Left hindlimb (tissue), 1 donor: ENCODE data around the gene ADARB1.

ENCODE experiments used
- DNase-seq: peaks from one replicate; pipeline ENCODE4 v3.0.0-alpha.2; 2018

The ADARB1 gene

DNA sequence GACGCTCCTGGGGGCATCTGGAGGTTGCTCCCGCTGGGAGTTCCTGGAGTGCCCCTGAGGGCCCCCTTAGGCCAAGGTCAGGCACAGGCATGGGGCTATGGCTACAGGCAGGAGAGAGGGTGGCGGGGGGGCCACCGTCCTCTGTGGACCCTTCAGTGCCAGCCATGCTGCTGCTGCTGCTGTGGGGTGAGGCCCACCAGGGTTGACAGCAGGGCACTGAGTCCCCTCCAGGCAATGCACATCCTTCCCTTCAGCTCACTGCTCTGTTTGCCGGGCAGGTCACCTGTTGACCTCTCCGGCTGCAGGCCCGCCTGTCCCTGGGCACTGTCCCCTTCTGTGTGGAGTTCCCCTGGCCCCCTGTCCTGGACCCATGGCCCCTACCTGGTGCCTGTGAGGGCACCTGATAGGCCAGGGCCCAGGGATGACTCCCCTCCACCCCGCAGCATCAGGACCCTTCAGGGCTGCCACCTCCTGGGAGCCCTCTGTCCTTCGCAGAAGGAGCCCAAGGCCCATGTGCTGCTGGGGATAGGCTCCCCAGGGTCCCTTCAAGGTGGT is 34.1 kb upstream of the ADARB1 start:
- DNase-seq: peak; percentile 29

DNA sequence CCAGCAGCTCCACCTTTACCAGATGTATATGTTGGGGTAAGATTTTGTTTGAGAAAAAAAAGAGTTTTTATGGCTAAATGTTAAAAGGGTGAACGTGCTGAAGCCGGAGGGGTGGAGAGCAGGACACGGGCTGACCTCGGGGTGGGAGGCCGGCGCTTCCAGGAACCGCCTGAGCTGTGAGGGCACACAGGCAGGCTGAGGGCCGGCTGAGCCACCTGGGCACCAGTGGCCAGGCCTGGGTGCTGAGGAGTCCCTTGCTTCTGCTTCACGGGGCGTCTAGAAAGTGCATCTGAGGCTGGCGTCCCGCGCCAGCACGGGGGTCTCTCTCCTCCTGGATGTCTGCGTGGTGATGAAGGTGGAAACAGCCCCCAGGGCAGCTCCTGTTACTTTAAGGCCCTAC is 33.6 kb upstream of the ADARB1 start:
- DNase-seq: peak; percentile 35

DNA sequence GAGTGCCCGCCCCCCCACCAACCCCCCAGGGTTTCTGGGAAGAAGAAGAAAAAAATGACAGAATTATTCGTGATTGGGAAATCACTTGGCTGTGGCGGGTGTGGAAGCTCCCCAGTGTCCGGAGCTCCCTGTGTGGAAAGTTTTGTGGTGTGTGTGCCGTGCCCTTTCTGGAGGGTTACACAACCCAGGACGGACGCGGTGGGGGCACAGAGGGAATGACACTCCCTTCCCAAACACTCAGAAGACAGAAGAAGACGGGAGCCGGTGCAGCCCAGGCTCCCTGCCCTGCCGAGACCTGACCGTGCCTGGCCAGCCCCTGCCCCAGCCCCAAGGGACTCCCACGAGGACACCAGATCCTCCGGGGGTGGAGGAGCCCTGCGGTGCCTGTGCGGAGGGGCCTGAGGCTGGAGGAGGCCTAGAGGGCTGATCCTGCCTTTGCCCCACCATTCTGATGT is 33.0 kb upstream of the ADARB1 start:
- DNase-seq: peak; percentile 53

DNA sequence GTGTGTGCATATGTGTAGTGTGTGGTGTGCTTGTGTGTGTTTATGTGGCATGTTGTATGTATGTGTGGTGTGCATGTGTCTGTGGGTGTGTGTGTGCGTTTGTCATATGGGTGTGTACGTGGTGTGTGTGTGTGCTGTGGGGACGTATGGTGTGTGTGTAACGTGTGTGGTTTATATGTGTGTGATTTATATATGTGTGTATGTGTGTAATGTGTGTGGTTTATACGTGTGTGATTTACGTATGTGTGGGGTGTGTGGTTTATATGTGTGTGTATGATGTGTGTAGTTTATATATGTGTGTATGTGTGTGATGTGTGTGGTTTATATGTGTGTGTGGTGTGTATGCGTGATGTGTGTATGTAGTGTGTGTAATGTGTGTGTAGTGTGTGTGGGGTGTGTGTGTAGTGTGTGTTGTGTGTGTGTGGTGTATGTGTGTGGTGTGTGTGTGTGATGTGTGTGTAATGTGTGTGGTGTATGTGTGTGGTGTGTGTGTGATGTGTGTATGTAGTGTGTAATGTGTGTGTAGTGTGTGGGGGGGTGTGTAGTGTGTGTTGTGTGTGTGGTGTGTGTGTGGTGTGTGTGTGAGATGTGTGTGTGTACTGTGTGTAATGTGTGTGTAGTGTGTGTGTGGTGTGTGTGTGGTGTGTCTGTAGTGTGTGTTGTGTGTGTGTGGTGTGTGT is 32.3 kb upstream of the ADARB1 start:
- no peak for DNase-seq

DNA sequence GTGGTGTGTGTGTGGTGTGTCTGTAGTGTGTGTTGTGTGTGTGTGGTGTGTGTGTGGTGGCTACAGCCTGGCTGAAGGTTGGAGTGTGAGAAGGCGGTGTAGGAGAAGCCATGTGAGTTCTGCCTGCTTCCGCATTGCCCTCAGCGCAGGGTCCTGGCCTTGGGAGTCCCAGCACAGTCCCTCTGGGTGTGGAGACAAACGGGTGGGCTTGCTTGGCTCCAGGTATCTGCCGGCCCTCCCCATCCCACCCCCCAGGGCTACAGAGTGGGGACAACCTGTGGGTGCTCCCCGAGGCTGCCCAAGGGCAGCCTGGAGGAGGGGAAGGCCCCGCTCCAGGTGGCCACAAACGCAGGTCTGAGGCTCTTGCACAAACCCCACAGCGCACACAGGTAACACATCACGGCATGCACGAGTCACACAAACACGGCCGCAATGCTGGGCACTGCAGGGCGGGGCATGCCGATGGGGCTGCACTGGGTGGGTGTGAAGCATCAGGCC is 31.7 kb upstream of the ADARB1 start:
- no peak for DNase-seq

DNA sequence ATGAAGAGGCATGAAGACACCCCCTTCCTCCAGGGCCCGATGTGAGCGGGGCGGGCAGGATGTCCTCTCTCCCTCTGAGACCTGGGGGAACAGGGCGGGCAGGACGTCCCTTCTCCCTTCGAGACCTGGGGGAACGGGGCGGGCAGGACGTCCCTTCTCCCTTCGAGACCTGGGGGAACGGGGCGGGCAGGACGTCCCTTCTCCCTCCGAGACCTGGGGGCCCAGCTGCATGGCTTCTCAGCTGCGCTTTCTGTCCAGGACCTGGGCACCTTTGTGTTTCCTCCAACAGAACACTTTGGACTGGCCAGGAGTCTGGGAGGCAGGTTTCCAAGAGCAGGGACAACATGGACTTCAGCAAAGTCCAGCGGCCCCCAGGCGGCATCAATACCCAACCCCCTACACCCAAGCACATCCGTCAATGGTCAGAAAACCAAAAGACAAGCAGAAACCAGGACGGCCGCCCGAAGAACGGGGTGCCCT is 30.8 kb upstream of the ADARB1 start:
- DNase-seq: no peak

DNA sequence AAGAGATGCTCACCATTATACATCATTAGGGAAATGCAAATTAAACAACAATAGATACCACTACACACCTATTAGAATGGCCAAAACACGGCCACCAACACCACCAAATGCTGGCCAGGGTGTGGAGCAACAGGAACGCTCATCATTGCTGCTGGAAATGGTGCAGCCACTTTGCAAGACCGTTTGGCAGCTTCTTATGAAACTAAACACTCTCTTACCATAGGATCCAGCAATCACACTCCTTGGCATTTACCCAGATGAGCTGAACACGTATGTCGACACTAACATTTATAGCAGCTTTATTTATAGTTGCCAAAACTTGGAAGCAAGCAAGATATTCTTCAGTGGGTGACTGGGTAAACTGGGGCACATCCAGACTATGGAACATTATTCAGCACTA is 28.9 kb upstream of the ADARB1 start:
- DNase-seq: no peak

DNA sequence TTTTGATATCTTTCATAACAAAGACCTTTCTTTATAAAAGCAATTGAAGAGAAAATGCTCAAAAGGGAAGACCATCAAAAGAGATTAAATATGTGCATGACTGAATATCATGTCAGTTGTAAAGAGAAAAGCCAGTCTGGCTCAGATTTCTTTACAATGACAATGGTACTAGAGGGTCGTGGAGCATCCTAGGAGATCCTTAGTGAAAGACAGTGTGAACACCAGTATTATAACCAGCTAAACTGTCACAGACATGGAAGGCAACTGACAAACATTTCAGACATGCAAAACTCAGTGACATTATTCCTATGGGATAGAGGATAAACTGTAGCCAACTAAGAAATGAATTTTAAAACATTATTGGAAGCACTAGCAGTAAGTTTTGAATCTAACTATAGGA is 27.1 kb upstream of the ADARB1 start:
- DNase-seq: no peak

DNA sequence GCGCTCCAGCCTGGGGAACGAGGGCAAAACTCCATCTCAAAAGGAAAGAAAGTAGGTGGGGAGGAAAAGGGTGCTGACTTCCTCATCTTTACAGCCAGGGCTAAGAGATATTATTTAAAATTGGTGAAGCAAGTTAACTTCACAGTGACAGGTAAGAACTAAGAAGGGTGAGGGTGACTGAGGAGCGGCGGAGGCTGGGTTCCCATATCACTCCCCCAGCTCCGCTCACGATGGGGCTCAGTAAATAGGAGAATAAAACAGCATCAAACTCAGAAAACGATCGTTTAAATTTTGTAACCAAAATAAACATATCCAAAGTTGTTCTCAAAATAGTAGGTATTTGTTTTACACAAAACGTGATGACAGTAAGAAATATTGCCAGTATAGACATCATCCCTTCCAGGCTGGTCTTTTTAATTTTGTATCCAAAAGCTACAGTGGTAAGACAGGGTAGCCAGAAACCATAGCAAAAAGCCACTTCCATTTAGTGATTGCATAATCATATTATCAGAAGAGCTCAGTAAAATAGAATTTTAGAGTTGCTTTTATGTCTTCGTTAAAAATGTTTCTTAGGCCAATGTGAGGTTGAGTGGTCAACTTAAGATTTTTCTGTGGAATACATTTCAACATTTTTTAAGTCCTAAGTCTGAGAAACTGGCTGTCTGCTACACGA is 26.2 kb upstream of the ADARB1 start:
- DNase-seq: no peak

DNA sequence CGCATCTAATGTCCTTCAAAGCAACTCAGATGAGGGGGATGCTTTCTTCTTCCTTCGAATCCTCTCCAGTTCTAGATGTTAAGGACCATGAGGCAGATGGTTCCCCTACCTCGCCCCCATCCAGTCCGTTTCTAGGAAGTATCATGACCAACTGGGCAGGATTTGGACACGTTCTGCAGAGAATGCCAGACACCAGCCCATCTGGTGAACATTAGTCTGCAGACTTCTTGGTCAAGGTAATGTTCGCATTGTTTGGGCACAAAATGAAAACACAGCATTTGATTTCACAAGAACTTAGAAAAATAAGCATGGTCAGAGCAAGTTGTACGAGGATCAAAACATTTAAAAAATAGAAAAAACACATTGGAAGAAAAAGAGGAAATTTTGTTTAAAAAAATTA is 25.4 kb upstream of the ADARB1 start:
- no peak for DNase-seq

DNA sequence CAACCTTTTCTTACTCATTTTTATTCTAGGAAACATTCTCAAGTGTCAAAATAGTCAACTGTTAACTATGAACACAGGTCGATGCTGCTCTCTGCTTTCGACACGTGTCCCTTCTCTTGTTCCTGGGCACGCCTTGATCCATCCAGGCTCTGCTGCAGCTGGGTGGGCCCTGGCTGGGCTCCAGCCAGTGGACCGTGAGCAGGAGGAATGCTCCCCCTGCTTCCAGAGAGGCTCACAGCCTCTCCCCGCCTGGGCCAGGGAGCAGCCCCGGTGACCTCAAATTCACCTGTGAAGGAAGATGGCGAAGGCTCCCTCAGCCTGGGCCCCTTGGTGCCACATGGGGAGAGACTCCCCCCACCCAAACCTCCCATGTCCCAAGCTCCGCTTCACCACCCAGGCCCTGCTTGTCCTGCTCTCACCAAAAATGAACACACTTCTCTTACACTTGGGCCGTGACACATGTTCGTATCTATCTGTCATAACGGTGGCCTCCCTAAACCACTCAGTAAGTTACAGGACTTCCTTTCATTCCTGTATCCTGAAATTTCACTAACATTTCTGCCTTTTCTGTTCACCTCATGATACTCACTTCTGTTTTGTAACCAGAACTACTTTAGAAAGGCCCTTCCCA is 24.6 kb upstream of the ADARB1 start:
- no peak for DNase-seq

DNA sequence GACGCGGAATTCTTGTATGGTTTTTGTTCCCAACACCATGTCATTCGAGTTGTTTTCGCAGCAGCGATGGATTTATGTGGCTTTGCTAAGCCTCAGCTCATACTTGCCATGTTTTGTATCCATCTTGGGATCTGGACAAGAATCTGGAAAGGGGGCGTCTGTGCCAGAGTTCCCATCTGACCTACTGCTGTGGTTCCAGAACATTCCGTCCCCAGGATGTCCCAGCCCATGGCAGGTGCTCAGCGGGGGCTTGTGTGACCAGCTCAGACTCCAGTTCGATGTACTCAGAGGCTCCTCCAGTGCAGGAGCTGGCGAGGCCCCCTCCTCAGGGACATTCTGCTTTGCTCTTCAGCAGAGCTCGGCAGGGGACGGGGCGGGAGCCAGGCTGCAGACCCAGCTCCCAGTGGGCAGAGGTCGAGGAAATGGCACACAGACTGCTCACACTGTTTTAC is 24.0 kb upstream of the ADARB1 start:
- DNase-seq: no peak

DNA sequence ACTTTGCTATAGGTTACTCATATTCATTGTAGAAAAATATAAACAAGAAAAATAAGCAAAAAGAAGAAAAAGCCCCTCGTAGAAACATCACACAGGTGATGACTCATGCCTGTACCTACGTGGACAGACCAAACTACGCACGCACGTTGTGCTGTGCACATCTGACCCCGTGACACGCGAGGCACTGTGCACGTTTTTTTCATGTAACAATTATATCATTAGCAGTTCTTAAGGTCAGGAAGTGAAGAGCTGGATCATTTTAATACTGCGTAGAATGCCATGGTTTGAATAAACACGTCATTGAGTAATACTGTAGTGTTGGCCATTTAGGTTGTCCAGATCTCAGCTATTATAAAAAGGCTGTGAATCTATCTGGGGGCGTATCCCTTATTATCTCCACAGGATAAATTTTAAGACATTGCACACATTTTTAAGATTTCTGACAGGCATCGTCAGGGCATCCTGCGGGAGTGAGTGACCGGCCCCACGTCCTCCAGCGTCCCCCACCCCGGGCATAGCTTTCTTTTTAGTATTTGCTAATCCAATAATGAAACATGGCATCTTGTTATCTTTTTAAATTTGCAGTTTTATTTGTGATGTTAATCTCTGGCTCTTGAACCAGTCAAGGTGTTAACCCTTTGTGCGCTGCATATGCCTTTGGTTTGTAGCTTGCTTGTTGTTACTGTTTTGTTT is 23.4 kb upstream of the ADARB1 start:
- no peak for DNase-seq

DNA sequence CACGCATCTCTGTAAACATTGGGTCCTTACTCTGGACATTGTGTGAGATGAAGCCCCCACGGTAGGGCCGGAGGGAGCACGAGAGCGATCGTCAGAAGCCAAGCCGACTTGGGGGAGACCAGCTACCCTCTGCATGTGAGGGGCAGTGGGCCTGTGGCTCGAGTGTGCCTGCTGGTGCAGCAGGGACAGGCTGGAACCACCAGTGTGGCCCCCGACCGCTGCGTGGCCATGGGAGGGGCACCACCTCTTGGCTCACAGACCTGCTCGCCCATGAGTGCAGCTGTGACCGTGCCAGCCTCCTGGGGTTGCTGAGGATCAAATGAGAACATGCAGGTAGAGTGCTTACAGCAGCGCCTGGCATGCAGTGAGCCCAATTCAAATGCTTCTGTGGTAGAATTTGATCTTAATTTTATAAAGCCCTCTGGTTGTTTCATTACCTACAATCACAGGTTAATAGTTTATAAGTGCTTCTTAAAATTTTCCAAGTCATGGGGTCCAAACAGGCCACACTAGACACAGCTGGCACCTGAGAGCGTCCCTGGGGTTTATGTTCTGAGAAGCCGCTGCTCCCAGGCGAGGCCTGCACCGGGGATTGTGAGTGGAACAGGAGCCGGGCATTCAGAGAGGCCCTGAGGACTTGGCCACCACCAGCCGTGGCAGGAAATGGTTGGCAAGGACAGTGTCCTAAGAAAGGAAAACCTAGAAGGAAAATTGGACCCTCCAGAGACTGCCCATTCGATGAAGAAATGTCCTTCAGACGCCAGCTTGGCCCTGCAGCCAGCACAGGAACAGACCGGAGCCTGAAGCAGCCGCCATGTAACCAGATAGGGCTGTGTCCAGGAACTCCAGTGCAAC is 22.6 kb upstream of the ADARB1 start:
- no peak for DNase-seq

DNA sequence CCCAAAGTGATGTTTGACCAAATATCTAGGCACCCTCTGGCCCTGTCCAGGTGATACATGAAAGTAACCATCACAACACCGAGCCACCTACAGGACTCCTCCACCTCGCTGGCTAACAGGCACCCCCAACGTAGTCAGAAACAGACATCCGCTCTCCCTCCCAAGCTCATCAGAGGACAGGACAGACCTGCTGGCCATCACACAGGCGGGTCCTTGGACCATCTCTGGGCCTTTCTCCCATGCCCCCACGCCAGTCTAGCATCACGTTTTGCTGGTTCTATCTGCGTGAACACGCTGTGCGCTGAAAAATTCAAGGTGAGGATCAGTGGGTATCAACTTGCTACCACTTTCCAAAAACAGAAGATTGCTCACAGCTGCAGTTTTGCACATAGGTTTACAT is 21.4 kb upstream of the ADARB1 start:
- DNase-seq: no peak

DNA sequence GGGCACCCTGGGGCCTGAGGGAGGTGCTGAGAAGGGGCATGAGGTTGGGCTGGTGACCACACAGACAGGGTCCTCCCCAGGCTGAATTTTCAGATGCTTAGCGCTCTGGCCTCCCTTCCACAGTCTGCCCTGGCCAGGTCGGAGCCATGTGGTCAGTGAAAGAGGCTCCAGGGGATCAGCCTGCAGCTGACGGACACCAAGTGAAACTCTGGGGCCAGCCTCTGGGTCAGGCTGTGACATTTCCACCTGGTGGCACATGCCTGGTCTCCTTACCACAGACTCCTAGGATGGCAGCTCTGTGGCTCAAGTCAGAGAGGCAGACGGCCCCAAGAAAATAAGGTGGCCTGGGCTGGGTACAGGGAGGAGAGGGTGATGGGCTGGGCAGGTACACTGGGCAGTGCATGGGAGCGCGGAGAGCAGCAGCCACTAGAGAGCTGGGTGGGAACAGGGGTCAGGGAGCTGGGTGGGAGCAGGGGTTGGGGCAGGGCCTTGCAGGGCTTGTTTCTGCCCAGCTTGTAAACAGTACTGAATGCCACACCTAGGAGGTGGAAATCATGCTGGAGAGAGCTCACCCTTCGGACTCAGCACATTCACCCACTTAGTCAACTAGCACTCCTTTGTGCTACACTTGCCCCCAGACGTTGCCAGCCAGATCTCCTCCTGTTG is 20.7 kb upstream of the ADARB1 start:
- no peak for DNase-seq

DNA sequence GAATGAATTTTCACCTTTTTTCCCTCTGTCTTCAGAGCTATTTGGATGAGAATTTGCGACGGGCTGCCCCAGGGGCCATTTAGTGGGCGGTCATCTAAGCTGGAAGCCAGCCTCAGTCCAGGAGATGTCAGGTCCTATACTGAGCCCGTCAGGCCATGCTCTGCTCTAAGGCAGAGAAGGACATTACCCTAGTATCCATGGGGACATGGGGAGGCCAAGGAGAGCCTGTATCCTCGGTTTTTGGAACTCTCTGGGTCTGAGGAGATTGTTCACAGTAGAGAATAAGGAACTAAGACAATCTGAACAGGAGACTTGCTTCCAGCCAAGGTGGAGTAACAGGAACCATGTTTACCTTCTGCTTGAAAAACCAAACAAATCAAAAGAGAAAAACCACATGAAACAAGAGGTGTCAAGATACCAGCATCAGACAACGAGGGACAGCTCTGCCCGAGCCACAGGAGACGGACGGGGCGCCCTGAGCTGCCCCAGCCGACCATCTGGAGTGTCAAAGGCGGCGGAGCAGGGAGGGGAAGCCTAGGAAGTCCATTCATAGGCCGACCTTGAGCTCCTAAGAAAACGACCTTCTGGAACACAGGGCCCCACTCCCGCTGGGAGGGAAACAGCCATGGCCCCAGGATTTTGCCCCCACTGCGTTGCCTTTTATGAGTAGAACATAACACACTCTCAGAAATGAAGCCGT is 20.0 kb upstream of the ADARB1 start:
- no peak for DNase-seq

DNA sequence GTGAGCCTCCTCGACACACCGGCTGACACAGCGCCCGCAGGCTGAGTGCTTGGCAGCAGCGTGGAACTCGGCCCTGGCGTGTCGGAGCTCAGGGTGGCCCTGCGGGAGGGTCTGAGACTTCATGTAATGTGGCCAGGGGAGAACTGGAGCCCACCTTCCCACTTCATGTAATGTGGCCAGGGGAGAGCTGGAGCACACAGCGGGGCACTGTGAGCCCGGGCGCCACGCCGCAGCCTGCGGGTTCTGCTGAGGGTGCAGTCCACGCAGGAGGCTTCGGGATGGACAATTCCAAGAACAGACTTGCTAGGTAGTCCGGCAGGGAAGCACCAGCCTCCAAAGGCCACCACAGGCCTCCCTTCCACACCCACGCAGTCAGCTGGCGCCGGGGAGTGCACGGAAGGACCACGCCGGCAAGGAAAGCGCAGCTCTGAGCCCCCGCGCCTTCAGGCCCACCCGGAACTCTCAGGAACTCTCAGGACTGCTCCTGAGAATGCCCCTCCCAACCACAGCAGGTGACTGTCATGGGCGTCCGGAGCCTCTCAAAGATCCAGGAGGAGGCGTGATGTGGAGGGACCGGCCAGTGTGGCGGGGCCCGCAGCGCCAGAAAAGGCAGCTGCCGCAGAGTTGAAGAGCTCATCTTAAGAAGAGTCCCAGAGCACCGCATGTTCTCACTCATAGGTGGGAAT is 19.3 kb upstream of the ADARB1 start:
- no peak for DNase-seq

DNA sequence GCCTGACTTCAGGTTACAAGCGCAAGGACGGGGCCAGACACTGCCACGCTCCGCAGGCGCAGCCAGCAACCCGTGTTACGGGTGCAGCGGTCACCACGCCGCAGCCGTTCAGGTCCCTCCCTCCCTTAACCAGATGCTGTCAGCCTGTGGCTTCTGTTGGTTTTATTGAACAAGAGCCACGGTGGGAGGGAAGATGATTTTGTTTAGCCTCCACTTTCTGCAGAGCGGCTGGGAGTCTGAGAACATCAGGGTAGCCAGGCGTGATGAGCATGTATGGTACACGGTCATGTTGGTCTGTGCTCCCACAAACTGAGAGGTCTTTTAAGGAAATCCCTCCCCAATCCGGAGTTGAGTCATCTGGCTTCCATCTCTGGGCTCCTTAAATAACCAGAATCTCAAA is 18.5 kb upstream of the ADARB1 start:
- no peak for DNase-seq

DNA sequence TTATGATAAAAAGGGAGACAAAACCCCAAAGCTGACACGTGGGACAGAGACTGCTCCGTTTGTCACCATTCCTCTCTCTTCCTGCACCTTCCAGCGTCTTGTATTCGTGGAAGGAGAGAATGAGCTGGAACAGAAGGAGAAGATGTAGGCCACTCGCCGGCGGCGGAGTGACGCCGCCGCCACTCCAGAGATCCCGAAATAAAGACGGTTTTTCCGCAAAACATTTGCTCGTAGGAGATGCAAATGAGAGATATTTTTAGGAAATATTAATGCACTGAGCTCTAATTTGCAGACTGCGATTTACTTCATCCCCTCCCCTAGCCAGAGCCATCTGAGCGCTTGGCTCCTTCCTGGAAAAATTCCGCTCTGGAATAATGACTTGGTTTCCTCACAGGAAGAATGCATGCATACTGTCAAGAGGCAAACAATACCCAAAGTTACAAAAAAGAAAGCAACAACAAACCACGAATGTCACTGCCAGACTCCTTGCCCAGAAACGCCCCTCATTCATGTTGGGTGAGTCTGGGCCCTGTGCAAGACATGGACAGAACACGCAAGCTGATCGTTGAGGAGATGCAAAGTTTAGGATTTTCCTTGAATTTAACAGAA is 18.0 kb upstream of the ADARB1 start:
- DNase-seq: no peak
